HT1080 (cell line): ENCODE data around the gene SH3RF3. TPM values are rescaled to one million over a fixed set of nuclear protein-coding genes. Genes with fewer than 3 reads are reported as not detected.

Source experiments
- DNase-seq: peaks from one replicate; pipeline ENCODE4 v3.0.0-alpha.2; 2015; ENCODE audit warnings: low read depth
- total RNA-seq: library from RNA; depleted of rRNA; stranded (reverse); fragments of >200 nt; shearing (Covaris generic); gene quantifications from 2 replicates; pipeline ENCODE4 v1.2.3, GENCODE V29; 2014

SH3RF3 gene
- total RNA-seq, 1 experiment from 2014 or later, result 5.0 TPM

GRCh38 chr2:109199790-109200189 lies 70.8 kb downstream of the SH3RF3 start:
- DNase-seq, result no peak

GRCh38 chr2:109200616-109201464 lies 71.8 kb downstream of the SH3RF3 start:
- no peak for DNase-seq

- no peak for DNase-seq
Observed at GRCh38 chr2:109201465-109202327, 72.7 kb downstream of the SH3RF3 start.

- DNase-seq, result no peak
Observed at GRCh38 chr2:109202486-109202885, 73.5 kb downstream of the SH3RF3 start.

GRCh38 chr2:109203246-109204011 lies 74.4 kb downstream of the SH3RF3 start:
- DNase-seq, result no peak

GRCh38 chr2:109204412-109204811 lies 75.4 kb downstream of the SH3RF3 start:
- no peak for DNase-seq

- DNase-seq, result no peak
Observed at GRCh38 chr2:109205447-109205846, 76.4 kb downstream of the SH3RF3 start.

- DNase-seq, result no peak
Observed at GRCh38 chr2:109206569-109207146, 77.7 kb downstream of the SH3RF3 start.

GRCh38 chr2:109207176-109207575 lies 78.2 kb downstream of the SH3RF3 start:
- no peak for DNase-seq

- peak; percentile 58 for DNase-seq
Observed at GRCh38 chr2:109208071-109208950, 79.3 kb downstream of the SH3RF3 start.

- no peak for DNase-seq
Observed at GRCh38 chr2:109208951-109209335, 79.9 kb downstream of the SH3RF3 start.

GRCh38 chr2:109209412-109209811 lies 80.4 kb downstream of the SH3RF3 start:
- DNase-seq, result peak; percentile 86

- peak; percentile 49 for DNase-seq
Observed at GRCh38 chr2:109209941-109210340, 80.9 kb downstream of the SH3RF3 start.

- no peak for DNase-seq
Observed at GRCh38 chr2:109210431-109211200, 81.6 kb downstream of the SH3RF3 start.

- DNase-seq, result no peak
Observed at GRCh38 chr2:109211315-109211714, 82.3 kb downstream of the SH3RF3 start.

- no peak for DNase-seq
Observed at GRCh38 chr2:109212836-109213563, 84.0 kb downstream of the SH3RF3 start.

- DNase-seq, result peak; percentile 98
Observed at GRCh38 chr2:109213646-109214433, 84.8 kb downstream of the SH3RF3 start.
